ENCODE data around the gene ASPSCR1. TPM values are rescaled to one million over a fixed set of nuclear protein-coding genes. Genes with fewer than 3 reads are reported as not detected.

The ASPSCR1 gene
- 45.9 and 47.1 TPM in 2 replicates for total RNA-seq
- long read RNA-seq, partial matches to known transcripts, result 2 of 4 reads
- long read RNA-seq, other reads (novel, unspliced or antisense), result 2 of 4 reads

GRCh38 chr17:81977211-81977808, at the start of gene ASPSCR1:
Gene ASPSCR1, plus strand, starts transcription at chr17:81977629. Its CDS starts 18 bp downstream, at chr17:81977647.
- Mint-ChIP-seq H3K27me3 (ENCODE audit: unreplicated experiment) (peaks cover 2% of the 10 kb centered on the region), H3K9me3 (ENCODE audit: unreplicated experiment) (no peaks in the 10 kb centered on the region), H3K27ac (ENCODE audit: unreplicated experiment) (peak within 1 kb of the TSS; percentile 91), H3K4me1 (ENCODE audit: unreplicated experiment) (peaks cover 14% of the 10 kb centered on the region), H3K4me3 (ENCODE audit: unreplicated experiment) (peak within 1 kb of the TSS; percentile 87), H3K36me3 (ENCODE audit: unreplicated experiment) (peaks cover 7% of the 10 kb centered on the region)
- DNase-seq (ENCODE audit: extremely low spot score, unreplicated experiment), result peak; percentile 98
- no peak for TF ChIP-seq CTCF (IDR thresholded peaks at IDR 0.05)

GRCh38 chr17:81927653-81928543, 49.5 kb upstream of the ASPSCR1 start, which contains the start of gene MAFG:
Gene MAFG, minus strand, starts transcription at chr17:81927735. Its CDS starts 4,550 bp downstream, at chr17:81923185.
- peak; percentile 99 for DNase-seq (ENCODE audit: extremely low spot score, unreplicated experiment)
- Mint-ChIP-seq H3K9me3 (ENCODE audit: unreplicated experiment) (no peaks in the 10 kb centered on the region), H3K4me1 (ENCODE audit: unreplicated experiment) (peaks cover 49% of the 10 kb centered on the region), H3K4me3 (ENCODE audit: unreplicated experiment) (peak within 1 kb of the TSS; percentile 88), H3K27ac (ENCODE audit: unreplicated experiment) (peak within 1 kb of the TSS; percentile 95), H3K27me3 (ENCODE audit: unreplicated experiment) (no peaks in the 10 kb centered on the region), H3K36me3 (ENCODE audit: unreplicated experiment) (no peaks in the 10 kb centered on the region)
- peak; percentile 57 for TF ChIP-seq CTCF (IDR thresholded peaks at IDR 0.05)

- TF ChIP-seq CTCF (IDR thresholded peaks at IDR 0.05), result no peak
- peak overlapping the region; percentile 41 for H3K27ac Mint-ChIP-seq (ENCODE audit: unreplicated experiment)
- H3K4me3 Mint-ChIP-seq (ENCODE audit: unreplicated experiment), result peak overlapping the region; percentile 65
- no peaks in the 10 kb centered on the region for H3K27me3 Mint-ChIP-seq (ENCODE audit: unreplicated experiment)
- H3K36me3 Mint-ChIP-seq (ENCODE audit: unreplicated experiment), result peaks cover under 1% of the 10 kb centered on the region
- no peak for DNase-seq (ENCODE audit: extremely low spot score, unreplicated experiment)
- H3K4me1 Mint-ChIP-seq (ENCODE audit: unreplicated experiment), result peaks cover 44% of the 10 kb centered on the region
- no peaks in the 10 kb centered on the region for H3K9me3 Mint-ChIP-seq (ENCODE audit: unreplicated experiment)
These were observed 48.7 kb upstream of the ASPSCR1 start for GRCh38 chr17:81928544-81929252.

- Mint-ChIP-seq H3K4me3 (ENCODE audit: unreplicated experiment) (peak overlapping the region; percentile 51), H3K27me3 (ENCODE audit: unreplicated experiment) (no peaks in the 10 kb centered on the region), H3K9me3 (ENCODE audit: unreplicated experiment) (no peaks in the 10 kb centered on the region), H3K27ac (ENCODE audit: unreplicated experiment) (no peak overlapping the region), H3K4me1 (ENCODE audit: unreplicated experiment) (peaks cover 37% of the 10 kb centered on the region), H3K36me3 (ENCODE audit: unreplicated experiment) (peaks cover 2% of the 10 kb centered on the region)
- no peak for TF ChIP-seq CTCF (IDR thresholded peaks at IDR 0.05)
- DNase-seq (ENCODE audit: extremely low spot score, unreplicated experiment), result no peak
These were observed 47.9 kb upstream of the ASPSCR1 start for GRCh38 chr17:81929253-81930141.

Data from osteocyte (in vitro differentiated cells).